HG02884 (cell line): ENCODE data around the gene SEC62.
"Not testable (repeated sequence)": the region's sequence is repeated elsewhere in the genome, so short reads cannot be mapped to it uniquely, and the experiment has no call there.

Experiments used
- ATAC-seq: cut with Tn5 transposase; IDR thresholded peaks from one replicate; pipeline ENCODE4 v1.9.1; 2021; ENCODE audit warnings: mild to moderate bottlenecking, moderate library complexity; ENCODE audit not compliant: unreplicated experiment

Gene SEC62

DNA sequence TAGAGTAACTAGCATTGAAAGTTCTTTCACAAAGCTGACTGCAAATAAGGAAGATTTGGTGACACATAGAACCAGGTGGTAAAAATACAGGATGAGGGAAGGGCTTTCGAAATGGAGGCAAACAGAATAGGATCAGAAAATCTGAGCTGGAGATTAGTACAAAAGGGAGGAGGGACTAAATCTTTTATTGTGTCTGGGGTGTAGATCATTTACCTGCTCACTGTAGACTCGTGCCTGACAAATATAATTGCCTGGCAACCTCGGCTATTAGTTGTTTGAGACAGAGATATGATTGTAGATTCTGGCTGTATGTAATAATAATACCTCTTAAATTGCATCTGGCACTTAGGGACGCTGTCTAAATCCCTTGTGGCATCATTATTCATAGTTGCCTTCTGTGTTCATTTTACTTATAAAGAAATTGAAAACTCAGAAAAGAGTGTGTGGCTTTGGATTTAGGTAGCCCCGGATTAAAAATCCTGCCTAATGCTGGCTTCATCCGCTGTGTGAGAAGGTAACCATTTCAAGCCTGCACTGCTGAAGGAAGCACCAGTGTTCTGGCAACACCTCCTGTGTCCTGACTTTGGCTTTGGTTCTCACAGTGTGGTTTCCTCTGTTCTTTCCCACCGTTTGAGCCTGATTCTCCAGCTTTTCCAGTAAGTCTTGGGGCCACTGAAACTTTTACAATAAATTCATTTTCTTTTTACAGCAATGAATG, 46.2 kb downstream of the SEC62 start:
- no peak for ATAC-seq

DNA sequence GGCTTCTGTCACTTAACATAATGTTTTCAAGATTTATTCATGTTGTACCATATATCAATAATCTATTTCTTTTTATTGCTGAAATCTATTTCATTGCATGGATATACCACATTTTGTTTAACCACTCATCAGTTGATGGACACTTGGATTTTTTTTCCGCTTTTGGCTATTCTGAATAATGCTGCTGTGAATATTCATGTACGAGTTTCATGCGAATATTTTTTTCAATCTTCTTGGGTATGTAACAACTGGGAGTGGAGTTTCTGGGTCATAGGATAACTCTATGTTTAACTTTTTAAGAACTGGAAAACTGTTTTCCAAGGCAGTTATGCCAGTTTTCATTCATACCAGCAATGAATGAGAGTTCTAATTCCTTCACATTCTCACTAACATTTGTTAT, 49.5 kb downstream of the SEC62 start:
- no peak for ATAC-seq

DNA sequence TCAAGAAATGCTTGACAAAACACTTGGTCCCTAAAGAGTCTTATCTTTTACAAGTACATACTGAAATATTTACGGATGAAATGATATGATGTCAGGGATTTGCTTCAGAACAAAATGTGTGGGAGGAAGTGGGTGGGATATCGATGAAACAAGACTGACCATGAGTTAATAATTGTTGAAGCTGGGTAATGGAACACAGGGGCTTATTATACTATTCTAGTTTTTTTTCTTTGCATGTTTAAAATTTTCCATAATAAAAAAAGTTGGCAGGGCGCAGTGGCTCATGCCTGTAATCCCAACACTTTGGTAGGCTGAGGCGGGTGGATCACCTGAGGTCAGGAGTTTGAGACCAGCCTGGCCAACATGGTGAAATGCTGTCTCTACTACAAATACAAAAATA, 52.7 kb downstream of the SEC62 start:
- ATAC-seq: not testable (repeated sequence)

DNA sequence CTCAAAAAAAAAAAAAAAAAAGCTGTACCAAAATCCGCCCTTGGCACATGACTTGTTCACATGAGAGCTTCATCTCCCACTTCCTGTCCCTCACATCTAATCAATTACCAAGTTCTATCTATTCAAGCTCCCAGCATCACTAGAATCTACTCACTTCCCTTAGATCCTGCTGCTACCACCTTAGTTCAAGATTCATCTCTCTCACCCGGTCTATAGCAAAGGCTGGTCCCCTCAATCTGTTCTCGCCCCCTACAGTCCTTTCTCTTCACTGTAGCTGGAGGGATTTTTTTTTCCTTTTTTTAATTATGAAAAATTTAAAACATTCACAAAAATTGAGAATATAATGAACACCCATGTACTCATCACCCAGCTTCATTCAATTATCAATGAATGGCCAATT, 54.5 kb downstream of the SEC62 start:
- no peak for ATAC-seq

DNA sequence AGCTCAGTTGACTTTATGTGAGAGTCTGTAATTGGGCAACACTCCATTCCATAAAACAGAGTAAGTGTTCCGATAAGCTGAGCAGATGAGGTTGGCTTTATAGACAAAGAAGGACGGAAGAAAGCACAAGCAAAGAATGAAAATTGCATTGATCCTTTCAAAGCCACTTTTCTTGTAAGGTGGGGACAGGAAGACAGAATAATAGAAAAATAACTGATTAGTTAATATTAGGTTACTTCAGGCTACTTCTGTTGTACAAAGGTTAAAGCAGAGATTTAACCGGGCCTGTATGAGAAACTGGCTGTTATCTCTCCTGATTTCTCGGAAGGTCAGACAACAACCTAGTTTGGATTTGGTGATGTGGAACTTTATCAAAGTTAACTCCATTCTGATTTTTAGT, 55.7 kb downstream of the SEC62 start:
- ATAC-seq: no peak

DNA sequence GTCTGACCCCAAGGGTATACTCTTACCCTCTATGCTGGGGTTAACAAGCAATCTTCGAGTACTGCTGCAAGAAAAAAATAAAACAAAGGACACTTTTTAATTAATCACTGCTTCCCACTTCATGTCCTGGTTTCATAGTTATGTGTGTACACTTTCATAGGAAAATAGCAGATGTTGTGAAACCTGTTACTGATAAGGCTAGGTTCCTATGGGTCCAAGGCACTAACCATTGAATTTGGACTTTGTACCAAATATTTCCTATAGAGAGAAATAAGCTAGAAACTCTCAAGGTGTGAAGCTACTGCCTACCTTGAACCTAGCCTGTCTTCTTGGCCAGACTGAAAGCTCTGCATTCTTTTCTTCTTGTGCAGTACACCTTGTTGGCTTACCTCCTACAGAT, 56.6 kb downstream of the SEC62 start:
- no peak for ATAC-seq

DNA sequence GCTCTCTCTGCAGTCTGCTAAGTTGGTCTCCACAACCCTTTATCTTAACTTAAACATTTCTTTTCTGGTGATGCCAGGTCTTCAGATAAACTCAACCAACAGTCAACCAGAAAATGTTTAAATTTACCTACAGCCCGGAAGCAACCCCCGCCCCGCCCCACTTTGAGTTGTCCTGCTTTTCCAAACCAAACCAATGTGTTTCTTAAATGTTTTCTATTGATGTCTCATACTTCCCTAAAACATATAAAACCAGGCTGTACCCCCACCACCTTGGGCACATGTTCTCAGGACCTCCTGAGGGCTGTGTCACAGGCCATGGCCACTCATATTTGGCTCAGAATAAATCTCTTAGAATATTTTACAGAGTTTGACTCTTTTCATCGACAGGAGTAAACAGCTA, 58.0 kb downstream of the SEC62 start:
- ATAC-seq: no peak

DNA sequence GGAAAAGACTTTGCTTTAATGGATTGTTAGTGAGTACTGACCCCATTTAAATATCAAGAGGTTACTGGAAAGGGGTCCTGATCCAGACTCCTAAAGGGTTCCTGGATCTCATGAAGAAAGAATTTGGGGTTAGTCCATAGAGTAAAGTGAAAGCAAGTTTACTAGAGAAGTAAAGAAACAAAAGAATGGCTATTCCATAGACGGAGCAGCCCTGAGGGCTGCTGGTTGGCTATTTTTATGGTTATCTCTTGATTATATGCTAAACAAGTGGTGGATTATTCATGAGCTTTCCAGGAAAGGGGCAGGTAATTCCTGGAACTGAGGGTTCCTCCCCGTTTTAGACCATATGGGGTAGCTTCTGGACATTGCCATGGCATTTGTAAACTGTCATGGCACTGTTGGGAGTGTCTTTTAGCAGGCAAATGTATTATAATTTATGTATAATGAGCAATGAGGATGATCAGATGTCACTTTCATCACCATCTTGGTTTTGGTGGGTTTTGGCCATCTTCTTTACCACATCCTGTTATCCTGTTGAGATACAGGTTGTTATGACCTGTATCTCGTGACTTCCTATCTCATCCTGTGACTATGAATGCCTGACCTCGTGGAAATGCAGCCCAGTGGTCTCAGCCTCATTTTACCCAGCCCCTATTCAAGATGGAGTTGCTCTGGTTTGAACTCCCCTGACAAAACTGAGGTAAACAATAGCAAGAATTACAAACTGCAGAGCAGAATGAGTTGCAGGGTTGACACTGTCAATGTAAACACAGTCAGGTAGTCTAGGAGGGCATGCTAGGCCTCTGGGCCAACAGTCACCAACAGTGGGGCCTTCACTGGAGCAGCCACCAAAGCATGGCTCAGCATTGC, 60.9 kb downstream of the SEC62 start:
- no peak for ATAC-seq

DNA sequence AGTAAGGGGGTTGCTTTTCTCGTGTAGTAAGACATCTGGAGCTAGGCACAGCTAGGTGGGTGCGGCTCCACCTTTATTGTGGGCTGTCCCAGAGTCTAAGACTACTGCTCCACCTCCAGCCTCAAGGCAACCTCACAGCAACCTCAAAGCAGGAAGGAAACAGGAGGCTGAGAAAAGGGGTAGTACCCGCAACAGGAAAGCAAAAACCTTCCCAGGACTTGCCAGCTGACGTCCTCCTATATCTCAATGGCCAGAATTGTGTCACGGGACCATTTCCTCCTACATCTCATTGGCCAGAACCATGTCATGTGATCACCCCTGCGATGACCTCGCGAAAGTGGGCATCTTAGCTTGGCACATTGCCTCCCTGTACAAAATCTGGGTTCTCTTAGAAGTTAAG, 66.9 kb downstream of the SEC62 start:
- no peak for ATAC-seq

DNA sequence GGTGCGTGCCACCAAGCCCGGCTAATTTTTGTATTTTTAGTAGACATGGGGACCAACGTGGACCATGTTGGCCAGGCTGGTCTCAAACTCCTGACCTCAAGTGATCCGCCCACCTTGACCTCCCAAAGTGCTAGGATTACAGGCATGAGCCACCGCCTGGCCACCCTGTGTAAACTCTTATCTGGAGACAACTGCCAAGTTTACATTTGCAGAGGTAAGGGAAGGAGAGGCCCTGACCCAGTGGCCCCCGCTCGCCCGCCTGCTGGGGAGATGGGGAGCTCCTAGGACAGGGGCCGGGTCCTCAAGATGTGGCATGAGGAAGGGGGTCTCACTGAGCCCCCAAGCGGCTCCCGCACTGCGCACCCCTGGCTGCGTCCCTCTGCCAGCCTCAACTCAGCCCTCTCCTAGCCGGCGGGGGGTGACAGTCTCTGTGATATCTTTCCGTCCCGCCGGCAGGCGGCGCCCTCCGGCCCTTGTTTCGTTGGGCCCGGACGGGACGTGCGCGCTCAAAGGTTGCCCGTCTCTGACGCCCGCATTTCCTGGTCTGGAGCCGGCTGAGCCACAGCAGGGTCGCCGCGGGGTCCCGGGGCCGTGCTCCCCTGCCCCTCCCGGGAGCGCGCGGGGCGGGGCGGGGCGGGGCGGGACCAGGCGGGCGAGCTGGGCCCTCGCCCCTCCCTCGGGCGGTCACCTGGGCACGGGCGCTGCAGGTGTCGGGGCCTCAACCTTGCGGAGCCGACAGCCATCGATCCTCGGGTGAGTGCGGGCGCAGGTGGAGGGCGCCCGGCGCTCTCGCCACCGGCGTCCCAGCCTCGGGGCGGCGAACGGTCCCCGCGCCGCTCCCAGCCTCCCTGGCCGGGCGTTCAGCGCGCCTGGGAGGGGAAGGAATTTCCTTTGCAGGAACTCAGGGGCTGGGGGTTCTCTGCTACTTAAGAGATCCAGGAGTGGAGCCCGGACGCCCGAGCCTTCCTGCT, 71.1 kb downstream of the SEC62 start, which contains the start of gene GPR160:
GPR160 (plus strand) TSS at position 533 of the 971 bp plus-strand sequence. CDS start 45,978 bp downstream, outside the sequence.
- ATAC-seq: peak; percentile 77

DNA sequence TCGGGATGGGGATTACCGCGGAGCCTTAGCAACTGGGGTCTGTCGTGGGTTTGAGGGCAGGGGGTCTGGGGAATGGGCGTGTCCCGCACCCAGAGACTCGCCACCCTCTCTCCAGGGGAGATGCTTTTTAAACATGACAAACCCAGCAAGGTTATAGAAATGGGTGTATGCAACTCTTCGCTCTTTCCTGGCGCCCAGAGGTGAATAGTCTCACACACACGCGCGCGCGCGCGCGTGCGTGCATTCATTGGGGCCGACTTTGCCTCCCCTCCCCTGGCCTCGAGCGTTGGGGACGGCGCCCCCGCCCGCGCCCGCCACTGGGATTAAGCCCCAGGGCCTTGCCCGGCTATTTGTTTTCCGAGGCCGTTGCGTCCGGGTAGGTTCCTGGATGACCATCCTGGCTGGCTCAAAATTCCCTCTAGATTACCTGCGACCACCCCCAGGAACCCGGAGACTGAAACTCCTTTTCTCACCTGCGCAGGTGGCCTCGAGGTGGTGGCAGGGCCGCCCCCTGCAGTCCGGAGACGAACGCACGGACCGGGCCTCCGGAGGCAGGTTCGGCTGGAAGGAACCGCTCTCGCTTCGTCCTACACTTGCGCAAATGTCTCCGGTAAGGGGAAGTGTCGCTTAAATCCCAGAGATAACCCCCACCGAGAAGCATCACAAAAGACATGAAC, 72.0 kb downstream of the SEC62 start:
- peak; percentile 15 for ATAC-seq

DNA sequence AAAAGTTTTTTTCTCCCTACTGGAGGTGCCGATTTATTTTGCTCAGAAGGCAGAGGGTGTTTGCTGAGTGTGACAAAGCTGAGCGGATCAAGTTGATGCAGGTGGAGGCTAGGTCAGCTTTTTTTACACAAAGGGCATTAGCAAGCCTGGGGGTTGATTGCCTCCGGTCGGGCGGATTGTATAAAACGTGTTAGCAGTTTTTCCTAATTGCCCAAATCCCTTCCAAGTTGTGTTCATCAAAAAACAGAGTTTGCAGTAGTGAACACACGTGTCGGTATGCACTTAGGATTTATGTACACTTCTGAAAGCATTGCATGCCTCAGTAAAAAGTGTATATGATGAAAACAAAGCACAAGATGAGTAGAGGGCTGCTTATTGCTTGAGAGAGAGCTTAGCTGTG, 73.8 kb downstream of the SEC62 start:
- ATAC-seq: no peak

DNA sequence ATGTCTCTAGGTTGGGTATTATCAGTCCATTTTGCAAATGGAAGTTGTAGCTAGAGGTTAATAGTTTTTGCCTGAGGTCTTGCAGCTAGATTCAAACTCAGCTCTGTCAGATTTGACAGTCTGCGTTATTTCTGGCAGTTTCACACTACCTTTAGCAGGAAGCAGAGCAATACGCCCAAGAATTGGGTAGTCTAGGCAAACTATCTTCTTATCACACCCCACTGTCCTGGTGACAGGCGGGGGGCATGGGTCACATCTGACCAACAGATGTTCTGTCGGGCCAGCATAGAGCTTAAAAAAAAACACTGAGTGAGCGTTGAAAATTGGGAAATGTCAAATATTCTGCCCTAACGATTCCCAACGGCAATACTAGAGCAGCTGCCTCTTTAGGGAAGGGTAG, 76.9 kb downstream of the SEC62 start:
- ATAC-seq: no peak

DNA sequence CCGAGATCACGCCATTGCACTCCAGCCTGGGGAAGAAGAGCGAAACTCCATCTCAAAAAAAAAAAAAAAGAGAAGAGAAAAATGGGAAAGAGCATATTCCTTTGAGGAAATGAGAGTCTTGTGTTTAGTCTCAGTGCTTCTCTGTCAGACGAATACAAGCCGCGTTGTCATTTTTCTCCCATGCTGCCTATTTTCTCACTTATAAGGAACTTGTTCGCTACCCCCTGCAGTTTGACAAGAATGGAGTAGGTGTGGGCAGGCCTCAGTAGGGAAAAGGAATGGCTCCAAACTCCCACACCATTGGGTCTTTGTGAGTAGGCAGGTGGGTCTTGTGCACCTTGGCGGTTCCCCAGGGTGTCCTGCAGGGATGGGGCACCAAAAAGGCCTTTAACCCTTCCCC, 77.7 kb downstream of the SEC62 start:
- no peak for ATAC-seq

DNA sequence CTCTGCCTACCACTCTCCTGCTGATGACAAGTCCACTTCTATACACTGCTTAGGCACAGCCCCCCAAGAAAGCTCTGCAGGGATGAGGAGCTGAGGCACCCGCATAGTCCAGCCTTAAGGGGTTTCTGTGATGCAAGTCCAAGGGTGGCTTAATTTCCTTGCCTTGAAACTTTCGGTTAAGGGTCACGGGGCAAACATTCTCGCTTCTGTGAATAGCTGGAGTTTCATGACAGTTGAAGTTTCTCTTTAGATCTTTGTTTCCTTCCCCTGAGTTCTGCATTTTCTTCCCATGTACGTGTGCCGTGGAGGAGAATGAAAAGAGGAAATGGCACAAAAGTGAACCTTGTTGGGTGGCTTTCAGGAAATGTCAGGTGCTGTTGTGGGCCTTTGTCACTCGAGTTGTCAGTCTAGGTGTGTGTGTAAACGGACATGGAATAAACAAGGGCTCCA, 78.2 kb downstream of the SEC62 start:
- ATAC-seq: peak; percentile 65

DNA sequence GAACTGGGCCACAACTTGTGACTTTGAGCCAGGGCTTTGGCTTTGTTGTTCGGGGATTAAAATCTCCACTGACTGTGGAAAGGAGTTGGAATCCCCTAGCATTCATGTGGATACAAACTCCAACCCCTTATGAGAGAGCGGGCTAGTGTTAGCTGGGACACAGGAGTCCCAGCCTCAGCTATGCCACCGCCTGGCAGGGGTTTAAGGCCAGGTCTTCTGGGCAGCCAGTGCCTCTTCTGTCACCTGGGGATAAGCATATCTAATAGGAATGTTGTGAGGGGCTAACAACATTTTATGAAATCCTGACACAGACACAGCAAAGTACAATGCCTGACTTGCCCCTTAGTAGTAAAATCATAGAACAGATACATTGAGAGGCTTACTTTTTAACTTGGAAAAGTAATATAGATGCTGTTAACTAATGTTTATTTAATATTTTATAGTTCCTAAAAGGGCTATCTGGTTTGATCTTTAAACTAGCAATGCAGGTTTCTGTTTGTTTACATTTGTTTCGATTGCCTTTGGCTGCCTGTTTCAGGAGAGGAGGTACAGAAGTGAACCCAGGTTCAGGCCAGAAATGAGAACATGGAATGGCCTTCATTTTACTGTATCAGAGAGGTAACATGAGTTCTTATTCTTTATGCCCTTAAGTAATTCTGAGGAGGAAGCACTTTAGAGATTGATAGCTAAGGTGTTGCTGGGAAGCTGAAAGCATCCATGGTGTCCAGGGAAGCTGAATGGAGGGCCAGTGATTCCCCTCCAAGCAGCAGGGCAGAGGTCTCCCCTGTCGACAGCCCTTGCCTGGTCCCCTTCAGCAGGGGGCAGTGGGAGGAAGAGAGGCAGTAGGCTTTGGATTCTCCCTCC, 79.9 kb downstream of the SEC62 start:
- ATAC-seq: no peak

DNA sequence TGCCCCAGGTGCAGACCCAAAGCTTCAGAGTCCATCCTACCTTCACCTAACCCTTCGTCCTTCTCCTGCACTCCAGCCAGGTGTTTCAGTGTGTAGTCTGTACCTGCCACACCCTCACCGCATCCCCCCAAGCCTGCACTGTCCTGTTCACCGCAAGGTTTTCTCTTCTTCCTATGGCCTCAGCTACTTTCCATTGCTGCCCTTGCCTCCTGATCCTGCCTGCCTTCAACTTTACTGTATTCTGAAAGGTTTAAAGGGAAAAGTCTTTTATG, 80.5 kb downstream of the SEC62 start:
- no peak for ATAC-seq
